NB4 (cell line): Measurements from ENCODE around the gene PPP1CC.

ENCODE experiments used
- DNase-seq: peaks from one replicate; pipeline ENCODE4 v3.0.0; 2010; ENCODE audit warnings: low read depth
- H3K4me3 ChIP-seq: one replicate; pipeline ENCODE4 v1.5.1; 2011; ENCODE audit warnings: mild to moderate bottlenecking, low read depth, low read length, moderate library complexity
- MAX ChIP-seq: IDR thresholded peaks from 2 replicates; pipeline ENCODE4 v1.6.1; 2011; ENCODE audit warnings: low read depth, low read length
- MYC ChIP-seq: IDR thresholded peaks from 2 replicates; pipeline ENCODE4 v1.6.1; 2011; ENCODE audit warnings: low read depth, low read length
- POLR2A ChIP-seq: IDR thresholded peaks from 2 replicates; pipeline ENCODE4 v1.6.1; 2011; ENCODE audit warnings: mild to moderate bottlenecking; ENCODE audit not compliant: insufficient read length; ENCODE audit errors: extremely low read depth
- TF ChIP-seq, protein P1 (sequence below): IDR thresholded peaks from one replicate; pipeline ENCODE4 v1.5.1; 2012; ENCODE audit warnings: low read depth, low read length

PPP1CC gene

DNA sequence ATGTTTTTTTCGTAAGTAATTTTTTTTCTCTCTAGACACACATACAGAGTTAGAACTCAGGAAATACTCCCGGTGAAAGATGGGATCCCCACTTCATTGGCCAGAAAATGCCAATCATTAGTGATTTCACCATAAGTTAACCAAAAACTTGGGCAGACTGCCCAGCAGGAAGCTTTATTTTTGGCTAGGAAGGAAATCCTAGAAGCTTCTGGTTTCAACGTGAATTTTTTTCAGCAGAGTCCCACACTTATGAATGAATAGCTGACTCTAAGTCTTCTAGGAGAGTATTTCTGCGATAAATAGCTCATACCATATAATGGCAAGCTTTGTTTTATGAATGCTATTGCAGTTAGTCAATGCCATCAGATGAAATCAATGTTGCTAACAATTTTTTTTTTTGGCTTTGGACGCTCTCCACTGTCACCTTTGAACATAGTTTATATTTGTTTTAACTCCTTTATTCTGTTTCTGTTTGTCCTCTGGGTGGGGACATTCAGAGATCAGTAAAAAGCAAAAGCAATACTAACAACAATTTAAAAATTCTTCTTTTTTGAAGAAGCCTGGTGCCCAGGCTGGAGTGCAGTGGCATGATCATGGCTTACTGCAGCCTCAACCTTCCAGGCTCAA lies 9.5 kb downstream of the PPP1CC start:
- TF ChIP-seq POLR2A (no peak), MYC (no peak), MAX (no peak)
- TF ChIP-seq, protein P1, sequence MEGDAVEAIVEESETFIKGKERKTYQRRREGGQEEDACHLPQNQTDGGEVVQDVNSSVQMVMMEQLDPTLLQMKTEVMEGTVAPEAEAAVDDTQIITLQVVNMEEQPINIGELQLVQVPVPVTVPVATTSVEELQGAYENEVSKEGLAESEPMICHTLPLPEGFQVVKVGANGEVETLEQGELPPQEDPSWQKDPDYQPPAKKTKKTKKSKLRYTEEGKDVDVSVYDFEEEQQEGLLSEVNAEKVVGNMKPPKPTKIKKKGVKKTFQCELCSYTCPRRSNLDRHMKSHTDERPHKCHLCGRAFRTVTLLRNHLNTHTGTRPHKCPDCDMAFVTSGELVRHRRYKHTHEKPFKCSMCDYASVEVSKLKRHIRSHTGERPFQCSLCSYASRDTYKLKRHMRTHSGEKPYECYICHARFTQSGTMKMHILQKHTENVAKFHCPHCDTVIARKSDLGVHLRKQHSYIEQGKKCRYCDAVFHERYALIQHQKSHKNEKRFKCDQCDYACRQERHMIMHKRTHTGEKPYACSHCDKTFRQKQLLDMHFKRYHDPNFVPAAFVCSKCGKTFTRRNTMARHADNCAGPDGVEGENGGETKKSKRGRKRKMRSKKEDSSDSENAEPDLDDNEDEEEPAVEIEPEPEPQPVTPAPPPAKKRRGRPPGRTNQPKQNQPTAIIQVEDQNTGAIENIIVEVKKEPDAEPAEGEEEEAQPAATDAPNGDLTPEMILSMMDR = no peak
- no peak overlapping the region for H3K4me3 ChIP-seq
- no peak for DNase-seq

DNA sequence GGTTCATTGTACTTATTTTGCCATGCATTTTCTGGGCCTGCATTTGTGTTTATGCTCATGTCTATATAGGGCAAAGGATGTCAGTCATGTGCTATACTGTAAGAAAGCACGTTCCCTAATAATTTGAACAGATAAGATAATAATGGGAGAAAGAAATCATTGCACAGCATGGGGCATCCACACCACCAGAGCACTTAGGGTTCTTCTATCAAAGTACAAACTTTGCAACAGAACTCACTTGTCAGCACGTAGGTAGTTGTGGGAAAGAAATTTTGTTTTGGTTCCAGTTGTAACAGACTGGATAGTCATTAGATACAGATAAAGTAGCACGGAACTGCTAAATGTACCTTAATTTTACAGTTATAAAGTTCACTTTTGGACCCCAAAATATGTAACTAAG lies 10.1 kb downstream of the PPP1CC start:
- no peak overlapping the region for H3K4me3 ChIP-seq
- TF ChIP-seq, protein P1 = no peak
- TF ChIP-seq MAX (no peak), POLR2A (no peak), MYC (no peak)
- DNase-seq = no peak

- TF ChIP-seq MYC = no peak
- TF ChIP-seq POLR2A = no peak
- TF ChIP-seq, protein P1 = no peak
- no peak for TF ChIP-seq MAX
- no peak overlapping the region for H3K4me3 ChIP-seq
- no peak for DNase-seq
Measured at GRCh38 chr12:110731479-110731878, 11.2 kb downstream of the PPP1CC start.

GRCh38 chr12:110728628-110729027 lies 14.1 kb downstream of the PPP1CC start:
- H3K4me3 ChIP-seq = no peak overlapping the region
- TF ChIP-seq POLR2A = no peak
- no peak for TF ChIP-seq MAX
- TF ChIP-seq, protein P1 = no peak
- no peak for TF ChIP-seq MYC
- DNase-seq = no peak

GRCh38 chr12:110726708-110727369 lies 15.9 kb downstream of the PPP1CC start:
- TF ChIP-seq MAX (no peak), POLR2A (no peak), MYC (no peak)
- TF ChIP-seq, protein P1 = no peak
- DNase-seq = no peak
- H3K4me3 ChIP-seq = no peak overlapping the region
